NCI-H146 treated with DMSO at 0.1 percent for 48 hours (cell line): ENCODE data around the gene TOPORS.
A peak's percentile ranks its signal among the peaks of the same experiment; 100 is the strongest.
"Not testable (repeated sequence)": the region's sequence is repeated elsewhere in the genome, so short reads cannot be mapped to it uniquely, and the experiment has no call there.

Experiments used
- DNase-seq: peaks from one replicate; lab custom pipeline; 2025; ENCODE audit not compliant: unreplicated experiment; lab: John Stamatoyannopoulos, UW

Gene TOPORS

GRCh38 chr9:32552172-32552872 is at the start of gene TOPORS, which contains the start of gene SMIM27:
Gene TOPORS (minus strand): TSS chr9:32552586. CDS start chr9:32552436, 150 bp downstream.
Gene SMIM27 (plus strand): TSS chr9:32552327. CDS start chr9:32552435, 108 bp downstream.
- DNase-seq, result peak; percentile 94

- DNase-seq, result not testable (repeated sequence)
These were observed 46.6 kb upstream of the TOPORS start for GRCh38 chr9:32599021-32599420.

- no peak for DNase-seq
These were observed 44.5 kb upstream of the TOPORS start for GRCh38 chr9:32596936-32597335.

DNA sequence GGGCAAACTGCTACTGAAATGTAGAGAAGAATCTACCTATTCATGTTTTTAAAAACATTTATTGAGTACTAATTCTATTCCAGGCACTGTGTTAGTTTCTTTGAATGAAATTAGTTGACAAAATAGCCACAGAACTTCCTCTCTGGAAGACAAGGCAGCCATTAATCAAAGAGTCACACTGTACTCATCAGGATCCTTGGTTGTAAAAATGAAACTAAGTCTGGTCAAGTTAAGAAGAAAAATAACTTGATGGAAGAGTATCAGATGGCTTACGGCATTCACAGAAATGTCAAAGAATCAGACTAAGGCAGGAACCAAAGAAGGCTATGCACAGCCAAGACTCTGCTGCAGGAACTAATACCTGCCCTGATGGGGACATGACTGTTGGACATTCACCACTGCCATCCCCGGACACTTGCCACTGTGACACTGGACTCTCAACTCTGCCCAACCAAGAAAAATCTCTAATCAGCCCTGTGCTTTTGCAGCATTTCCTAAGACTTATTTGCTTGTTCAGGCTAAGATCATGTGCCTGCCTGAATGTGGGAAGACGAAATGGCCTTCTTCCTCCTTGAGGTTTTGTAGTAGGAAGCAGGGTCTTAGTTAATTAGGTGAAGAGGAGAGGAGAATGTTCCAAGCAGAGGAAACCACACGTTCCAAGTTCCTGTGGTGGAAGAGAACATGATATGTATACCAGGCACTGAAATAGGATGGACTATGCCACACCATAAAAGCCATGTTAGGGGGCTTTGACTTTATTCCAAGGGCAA is 43.9 kb upstream of the TOPORS start:
- no peak for DNase-seq

GRCh38 chr9:32590898-32591297 is 38.5 kb upstream of the TOPORS start:
- no peak for DNase-seq

DNA sequence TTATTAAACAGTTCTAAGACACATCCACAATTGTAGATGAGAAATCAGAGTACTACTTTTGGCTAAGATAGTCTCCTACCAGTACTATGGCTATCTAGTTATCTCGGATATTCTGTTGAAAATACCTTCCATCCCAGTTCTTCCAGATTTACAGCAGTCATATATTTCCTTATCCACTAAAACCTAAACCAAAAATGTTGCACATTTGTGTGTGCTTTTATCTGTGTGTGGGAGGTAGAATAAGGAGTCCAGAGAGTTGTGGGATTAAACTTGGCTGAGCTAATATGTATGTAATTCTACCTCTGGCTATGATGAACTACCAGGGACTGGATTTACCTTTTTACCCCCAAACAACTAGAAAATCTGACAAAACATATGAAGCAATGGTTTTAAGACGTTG is 38.1 kb upstream of the TOPORS start:
- no peak for DNase-seq

DNA sequence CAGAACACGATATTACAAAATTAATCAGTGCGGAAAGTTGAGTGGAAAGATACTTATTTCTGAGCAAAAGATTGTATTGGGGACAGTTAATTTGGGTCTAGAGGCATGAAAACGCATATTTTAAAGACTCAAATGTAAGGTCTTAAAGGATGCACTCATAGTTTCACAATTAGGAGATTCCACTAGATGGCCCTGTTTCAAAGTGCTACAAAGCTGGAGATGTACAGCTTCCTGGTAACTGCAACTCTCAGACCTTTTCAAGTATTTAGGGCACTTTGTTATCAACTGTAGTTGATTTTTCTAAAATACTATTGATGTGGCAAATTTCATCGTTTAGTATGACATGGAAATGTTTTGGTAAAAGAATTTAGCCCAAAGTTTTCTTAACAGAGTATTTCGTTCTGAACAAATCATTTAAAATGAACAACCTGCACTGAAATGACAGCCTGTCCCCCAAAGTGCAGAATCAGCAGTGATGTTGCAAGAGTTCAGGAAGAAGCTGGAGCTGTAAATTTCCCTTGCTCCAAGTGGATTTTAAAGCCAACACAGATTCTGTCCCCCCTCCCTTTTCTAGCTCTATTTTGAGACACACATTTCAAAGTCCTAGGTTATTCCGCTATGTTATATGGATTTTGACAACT is 36.8 kb upstream of the TOPORS start:
- peak; percentile 6 for DNase-seq

GRCh38 chr9:32587901-32588300 is 35.5 kb upstream of the TOPORS start:
- DNase-seq, result no peak

- DNase-seq, result no peak
These were observed 32.4 kb upstream of the TOPORS start for GRCh38 chr9:32584784-32585183.

DNA sequence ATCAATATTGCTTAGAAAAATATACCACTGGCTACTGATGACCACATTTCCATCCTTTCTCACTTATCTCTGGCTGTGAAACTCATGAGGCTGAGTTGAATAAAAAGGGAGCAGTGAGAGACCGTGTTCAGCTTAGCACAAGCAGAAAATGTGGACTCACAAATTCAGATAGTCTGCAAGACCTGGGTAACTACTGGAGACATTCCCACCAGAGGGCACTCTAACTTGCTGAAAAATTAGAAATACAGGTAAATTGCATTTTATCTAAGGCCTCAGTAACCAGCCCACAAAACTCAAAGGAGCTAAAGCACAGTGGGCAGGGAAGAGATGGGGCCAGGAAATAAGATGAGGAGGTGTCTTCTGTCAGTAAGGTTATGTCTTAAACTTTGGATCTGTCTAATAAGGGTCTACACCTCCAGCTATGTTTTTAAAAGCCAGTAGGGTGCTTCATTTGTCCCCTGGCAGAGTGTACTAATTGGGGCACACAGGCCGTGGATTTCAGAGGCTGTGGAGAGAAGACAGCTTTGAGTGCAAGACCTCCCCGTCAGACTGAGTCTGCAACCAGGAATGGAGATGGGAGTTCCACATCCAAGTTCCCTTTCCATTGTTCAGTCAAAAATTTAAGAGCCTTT is 29.2 kb upstream of the TOPORS start:
- DNase-seq, result peak; percentile 52

- no peak for DNase-seq
These were observed 28.4 kb upstream of the TOPORS start for GRCh38 chr9:32580631-32581300.

- peak; percentile 16 for DNase-seq
These were observed 27.4 kb upstream of the TOPORS start for GRCh38 chr9:32579706-32580331.

DNA sequence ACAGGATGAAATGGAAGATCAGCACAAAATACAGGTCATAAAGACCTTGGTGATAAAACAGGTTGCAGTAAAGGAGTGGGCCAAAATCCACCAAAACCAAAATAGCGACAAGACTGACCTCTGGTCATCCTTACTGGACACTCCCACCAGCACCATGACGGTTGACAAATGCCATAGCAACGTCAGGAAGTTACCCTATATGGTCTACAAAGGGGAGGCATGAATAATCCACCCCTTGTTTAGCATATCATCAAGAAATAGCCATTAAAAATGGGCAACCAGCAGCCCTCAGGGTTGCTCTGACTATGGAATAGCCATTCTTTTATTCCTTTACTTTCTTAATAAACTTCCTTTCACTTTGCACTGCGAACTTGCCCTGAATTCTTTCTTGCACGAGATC is 26.6 kb upstream of the TOPORS start:
- no peak for DNase-seq

GRCh38 chr9:32577316-32577715 is 24.9 kb upstream of the TOPORS start:
- no peak for DNase-seq

- no peak for DNase-seq
These were observed 22.5 kb upstream of the TOPORS start for GRCh38 chr9:32574858-32575257.

DNA sequence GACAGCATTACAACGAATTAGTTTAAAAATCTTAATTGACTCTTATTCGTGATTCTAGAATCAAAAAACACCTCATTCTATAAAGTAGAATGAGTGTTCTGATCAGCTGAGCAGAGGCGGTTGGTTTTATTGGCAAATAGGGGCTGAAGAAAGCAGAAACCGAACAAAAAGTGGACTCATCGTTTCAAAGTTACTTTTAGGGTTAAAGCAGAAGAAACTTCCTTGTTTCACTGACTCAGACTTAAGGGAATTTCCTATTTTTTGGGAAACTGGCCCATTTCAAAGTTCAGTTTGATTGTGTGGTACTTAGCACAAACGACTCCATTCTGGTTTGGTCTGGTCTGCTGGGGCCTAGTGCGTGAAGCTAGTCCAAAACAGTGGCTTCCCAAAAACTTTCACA is 21.4 kb upstream of the TOPORS start:
- DNase-seq, result no peak

GRCh38 chr9:32572900-32573523 is 20.6 kb upstream of the TOPORS start, which contains the start of gene NDUFB6:
Gene NDUFB6 (minus strand): TSS chr9:32573159. CDS start chr9:32573060, 99 bp downstream.
- peak; percentile 94 for DNase-seq

- peak; percentile 47 for DNase-seq
These were observed 19.8 kb upstream of the TOPORS start for GRCh38 chr9:32571969-32572899.

DNA sequence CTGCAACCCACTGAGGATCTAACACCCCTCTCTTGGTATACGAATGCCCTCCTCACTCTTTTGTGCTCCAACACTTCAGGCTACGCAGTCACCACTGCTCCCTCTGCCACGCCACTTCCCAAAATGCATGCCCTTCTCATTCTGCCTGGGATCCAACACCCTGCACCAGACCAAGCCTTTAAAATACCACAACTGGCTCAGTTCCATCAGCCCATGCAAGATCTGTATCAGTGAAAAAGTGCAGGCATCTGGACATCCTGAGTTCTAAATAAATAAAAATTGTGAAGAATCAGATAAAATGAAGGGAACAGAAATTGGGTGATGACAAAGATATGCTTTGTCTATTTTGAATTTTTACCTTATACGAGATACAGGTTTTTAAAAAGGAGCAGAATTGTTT is 17.9 kb upstream of the TOPORS start:
- no peak for DNase-seq
